Activated T-helper 17 cell treated with anti-CD3 and anti-CD28 coated beads, Interleukin-2, amount 50 U/mL, for 72 hours (primary cell): ENCODE measurements around the gene FBXW5. TPM values are rescaled to one million over a fixed set of nuclear protein-coding genes. Genes with fewer than 3 reads are reported as not detected.

Experiments
- ATAC-seq: fragments of 150-1000 bp; cut with Tn5 transposase; replicated peaks from 2 replicates; pipeline ENCODE4 v1.10.0; 2021; ENCODE audit warnings: mild to moderate bottlenecking, moderate library complexity
- H3K27ac Mint-ChIP-seq: one replicate; pipeline ENCODE4 v1.8.0; 2022; ENCODE audit warnings: mixed read lengths
- H3K27me3 Mint-ChIP-seq: one replicate; pipeline ENCODE4 v1.8.0; 2022; ENCODE audit warnings: mixed read lengths
- H3K36me3 Mint-ChIP-seq: one replicate; pipeline ENCODE4 v1.8.0; 2022; ENCODE audit warnings: low read depth, mild to moderate bottlenecking, mixed read lengths
- H3K4me1 Mint-ChIP-seq: one replicate; pipeline ENCODE4 v1.8.0; 2022; ENCODE audit warnings: mixed read lengths
- H3K4me3 Mint-ChIP-seq: one replicate; pipeline ENCODE4 v1.8.0; 2022; ENCODE audit warnings: mild to moderate bottlenecking, mixed read lengths
- H3K9me3 Mint-ChIP-seq: one replicate; pipeline ENCODE4 v1.8.0; 2022; ENCODE audit warnings: mixed read lengths
- total RNA-seq, 2 donors: library from RNA; stranded (reverse); gene quantifications; one replicate each; pipeline ENCODE4 v1.2.3, GENCODE V29; 2022

FBXW5 gene
- total RNA-seq, 2 donors from 2014 or later, result 91.0 to 99.2 TPM

DNA sequence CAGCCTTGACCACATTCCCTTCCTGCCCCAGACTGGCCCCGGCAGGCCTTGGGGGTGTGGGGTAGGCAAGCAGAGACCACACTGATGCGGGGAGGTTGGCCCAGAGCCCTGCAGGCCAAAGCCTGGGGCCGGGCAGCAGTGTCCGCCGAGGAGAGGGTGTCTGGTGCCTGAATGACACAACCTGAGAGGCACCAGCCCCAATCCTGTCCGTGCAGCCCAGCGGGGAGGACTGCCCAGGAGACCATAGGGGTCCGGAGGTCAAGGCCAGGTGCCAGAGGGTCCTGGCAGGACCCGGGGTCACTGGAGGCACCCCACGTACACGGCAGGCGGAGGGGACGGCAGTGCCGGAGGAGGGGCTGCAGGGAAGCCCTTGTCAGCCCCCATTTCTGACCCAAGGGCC is 27.2 kb upstream of the FBXW5 start:
- H3K27me3 Mint-ChIP-seq, result no peaks in the 10 kb centered on the region
- no peak overlapping the region for H3K4me3 Mint-ChIP-seq
- no peaks in the 10 kb centered on the region for H3K4me1 Mint-ChIP-seq
- H3K36me3 Mint-ChIP-seq, result no peaks in the 10 kb centered on the region
- no peak overlapping the region for H3K27ac Mint-ChIP-seq
- no peak for ATAC-seq
- H3K9me3 Mint-ChIP-seq, result no peaks in the 10 kb centered on the region

DNA sequence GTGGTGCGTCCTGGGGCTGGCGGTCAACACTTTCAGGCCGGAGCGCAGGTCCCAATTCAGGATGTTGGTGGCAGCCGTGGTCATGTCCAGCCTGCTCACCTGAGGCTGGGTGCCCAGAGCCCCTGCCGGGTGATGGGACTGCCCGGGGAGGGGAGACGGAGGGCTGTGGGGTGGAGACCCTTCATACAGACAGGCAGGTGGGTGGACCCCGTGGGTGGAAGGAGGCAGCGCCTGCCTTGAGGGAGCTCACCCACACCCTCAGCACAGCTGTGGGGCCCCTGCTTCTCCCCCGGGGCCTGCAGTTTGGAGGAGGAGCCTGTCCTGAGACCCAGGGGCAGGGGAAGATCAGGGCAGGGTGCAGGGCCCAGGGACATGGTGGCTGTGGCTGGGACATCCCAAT is 25.8 kb upstream of the FBXW5 start:
- Mint-ChIP-seq H3K27me3 (no peaks in the 10 kb centered on the region), H3K4me1 (peaks cover 7% of the 10 kb centered on the region), H3K9me3 (no peaks in the 10 kb centered on the region), H3K36me3 (no peaks in the 10 kb centered on the region), H3K27ac (no peak overlapping the region), H3K4me3 (no peak overlapping the region)
- no peak for ATAC-seq

DNA sequence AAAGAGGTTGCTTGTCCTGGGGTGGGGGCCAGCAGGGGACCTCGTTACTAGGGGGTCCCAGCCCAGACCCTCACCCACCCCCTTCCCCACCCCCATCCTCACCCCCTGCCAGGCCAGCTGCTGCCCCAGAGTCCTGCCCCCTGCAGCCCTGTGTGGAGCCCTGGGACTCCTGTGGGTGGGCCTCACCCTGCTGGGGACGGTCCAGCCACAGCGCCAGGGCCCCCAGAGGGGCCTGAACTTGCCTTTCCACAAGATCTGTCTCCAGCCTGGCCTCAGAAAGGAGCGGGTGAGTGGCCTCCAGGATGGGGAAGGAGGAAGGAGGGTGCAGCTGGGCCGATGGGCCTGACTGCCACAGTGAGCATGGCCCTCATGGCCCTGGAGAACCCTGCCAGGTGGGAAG is 25.2 kb upstream of the FBXW5 start:
- Mint-ChIP-seq H3K27ac (no peak overlapping the region), H3K4me1 (peaks cover 7% of the 10 kb centered on the region), H3K36me3 (no peaks in the 10 kb centered on the region), H3K4me3 (no peak overlapping the region), H3K27me3 (no peaks in the 10 kb centered on the region), H3K9me3 (no peaks in the 10 kb centered on the region)
- no peak for ATAC-seq

DNA sequence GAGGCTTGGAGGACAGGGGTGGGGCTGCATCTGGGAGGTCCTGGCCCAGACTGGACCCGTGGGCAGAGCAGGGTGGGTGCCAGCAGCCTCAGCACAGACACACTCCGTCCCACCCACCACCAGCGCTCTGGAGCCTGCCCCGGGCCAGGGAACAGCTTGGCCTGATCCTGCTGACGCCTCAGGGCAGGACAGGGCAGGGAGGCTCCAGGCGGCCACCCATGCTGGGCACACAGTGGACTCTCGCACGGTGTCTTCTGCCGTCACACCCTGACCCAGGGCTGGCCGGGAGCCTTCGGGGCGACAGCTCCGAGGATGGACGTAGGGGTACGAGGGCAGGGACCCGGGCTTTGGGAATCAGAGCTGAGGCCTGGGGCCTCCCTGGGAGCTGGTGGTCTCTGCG is 24.6 kb upstream of the FBXW5 start:
- H3K4me3 Mint-ChIP-seq, result no peak overlapping the region
- no peak overlapping the region for H3K27ac Mint-ChIP-seq
- no peaks in the 10 kb centered on the region for H3K9me3 Mint-ChIP-seq
- no peak for ATAC-seq
- H3K27me3 Mint-ChIP-seq, result no peaks in the 10 kb centered on the region
- no peaks in the 10 kb centered on the region for H3K36me3 Mint-ChIP-seq
- H3K4me1 Mint-ChIP-seq, result peaks cover 7% of the 10 kb centered on the region

DNA sequence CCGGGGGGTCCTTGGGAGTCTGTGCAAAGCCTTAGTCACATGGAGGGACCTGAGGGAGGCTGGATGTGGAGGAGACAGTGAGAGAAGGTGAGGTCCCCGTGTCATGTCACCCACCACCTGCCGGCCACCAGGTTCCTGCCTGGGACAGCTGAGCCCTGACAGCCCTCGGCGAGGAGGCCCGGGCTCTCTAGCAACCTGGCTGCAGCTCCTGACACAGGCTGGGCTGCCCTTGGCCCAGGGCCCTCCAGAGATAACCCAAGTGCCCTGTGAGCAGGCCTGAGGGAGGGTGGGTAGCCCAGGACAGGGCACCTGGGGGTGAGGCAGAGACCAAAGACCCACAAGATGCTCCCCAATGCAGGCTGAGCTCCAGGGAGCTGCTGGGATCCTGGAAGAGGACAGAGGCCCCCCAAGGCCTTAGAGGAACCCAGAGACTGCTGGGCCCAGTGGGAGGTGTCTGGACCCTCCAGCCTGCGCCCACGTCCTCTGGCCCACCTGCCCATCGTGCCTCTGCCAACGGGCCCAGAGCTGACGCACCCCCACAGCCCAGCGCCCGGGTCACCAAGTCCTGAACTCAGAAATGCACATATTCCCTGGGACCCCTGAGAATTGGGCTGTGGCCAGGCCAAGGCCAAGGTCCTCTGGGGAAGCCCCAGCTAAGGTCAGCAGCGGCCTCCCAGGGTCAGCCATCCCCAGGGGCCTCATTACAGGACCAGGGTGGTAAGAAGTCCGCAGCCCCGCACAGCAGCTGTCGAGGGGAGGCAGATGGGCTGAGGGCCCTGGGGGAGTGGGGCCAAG is 24.0 kb upstream of the FBXW5 start:
- Mint-ChIP-seq H3K4me1 (peaks cover 7% of the 10 kb centered on the region), H3K27me3 (no peaks in the 10 kb centered on the region), H3K36me3 (no peaks in the 10 kb centered on the region), H3K4me3 (no peak overlapping the region), H3K27ac (no peak overlapping the region), H3K9me3 (no peaks in the 10 kb centered on the region)
- no peak for ATAC-seq

DNA sequence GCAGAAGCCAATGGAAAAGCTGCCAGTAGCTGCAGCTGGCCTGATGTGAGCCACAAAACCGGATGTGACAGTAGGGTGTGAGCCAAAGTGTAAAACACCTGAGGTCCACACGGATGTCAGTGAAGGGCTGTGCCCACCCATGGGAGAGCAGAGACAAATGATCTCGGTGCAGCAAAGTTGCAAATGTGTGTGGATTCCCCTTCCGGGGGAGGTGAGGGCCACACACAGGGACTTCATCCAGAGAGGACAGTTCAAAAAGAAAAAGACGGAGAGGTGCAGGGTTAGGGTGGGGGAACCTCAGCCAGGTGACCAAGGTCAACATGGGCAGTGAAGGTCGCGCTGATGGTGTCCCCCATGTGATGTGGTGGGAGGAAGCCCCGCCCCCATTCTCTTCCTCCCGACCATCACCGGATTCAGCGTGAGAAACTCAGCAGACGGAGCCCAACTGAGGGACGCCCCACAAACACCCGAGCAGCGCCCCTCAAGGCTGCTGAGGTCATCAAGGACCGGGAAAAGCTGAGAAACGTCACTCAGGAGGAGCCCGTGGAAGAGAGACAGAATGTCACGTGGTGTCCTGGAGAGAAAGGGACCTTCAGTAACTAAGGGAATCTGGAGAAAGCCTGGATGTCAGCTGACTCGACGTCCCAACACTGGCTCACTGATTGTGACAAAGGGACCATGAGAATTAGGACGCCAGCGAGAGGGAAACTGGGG is 21.4 kb upstream of the FBXW5 start:
- peak overlapping the region; percentile 76 for H3K27ac Mint-ChIP-seq
- H3K4me1 Mint-ChIP-seq, result peaks cover 7% of the 10 kb centered on the region
- ATAC-seq, result peak; percentile 64
- no peaks in the 10 kb centered on the region for H3K27me3 Mint-ChIP-seq
- H3K4me3 Mint-ChIP-seq, result peak overlapping the region; percentile 82
- no peaks in the 10 kb centered on the region for H3K36me3 Mint-ChIP-seq
- H3K9me3 Mint-ChIP-seq, result no peaks in the 10 kb centered on the region

DNA sequence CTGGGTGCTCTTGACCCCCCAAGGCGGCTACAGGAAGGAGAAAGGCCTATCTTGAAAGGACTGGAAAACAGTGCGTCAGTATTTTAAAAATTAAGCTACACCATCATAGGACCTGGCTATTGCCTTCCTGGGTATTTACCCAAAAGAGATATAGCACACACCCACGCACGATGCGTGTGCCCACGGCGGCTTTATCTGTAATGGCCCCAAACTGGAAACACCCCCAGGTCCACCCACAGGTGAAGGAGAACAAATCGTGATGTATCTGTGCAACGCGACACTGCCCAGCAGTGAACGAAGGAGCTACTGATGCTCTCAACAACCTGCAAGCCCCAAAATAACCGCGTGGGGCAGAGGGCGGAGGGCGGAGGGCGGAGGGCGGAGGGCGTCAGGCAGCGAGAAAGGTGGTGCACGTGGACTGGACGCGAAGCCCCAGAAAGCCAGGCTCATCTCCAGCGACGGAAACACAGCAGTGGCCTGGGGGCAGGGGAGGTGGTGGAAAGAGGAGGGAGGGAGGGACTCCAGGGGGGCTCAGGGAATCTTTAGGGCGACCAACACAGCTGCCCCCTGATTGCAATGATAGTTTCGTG is 20.4 kb upstream of the FBXW5 start:
- Mint-ChIP-seq H3K36me3 (no peaks in the 10 kb centered on the region), H3K4me1 (peaks cover 7% of the 10 kb centered on the region), H3K27ac (peak overlapping the region; percentile 44), H3K4me3 (peak overlapping the region; percentile 82), H3K27me3 (no peaks in the 10 kb centered on the region), H3K9me3 (no peaks in the 10 kb centered on the region)
- ATAC-seq, result no peak

DNA sequence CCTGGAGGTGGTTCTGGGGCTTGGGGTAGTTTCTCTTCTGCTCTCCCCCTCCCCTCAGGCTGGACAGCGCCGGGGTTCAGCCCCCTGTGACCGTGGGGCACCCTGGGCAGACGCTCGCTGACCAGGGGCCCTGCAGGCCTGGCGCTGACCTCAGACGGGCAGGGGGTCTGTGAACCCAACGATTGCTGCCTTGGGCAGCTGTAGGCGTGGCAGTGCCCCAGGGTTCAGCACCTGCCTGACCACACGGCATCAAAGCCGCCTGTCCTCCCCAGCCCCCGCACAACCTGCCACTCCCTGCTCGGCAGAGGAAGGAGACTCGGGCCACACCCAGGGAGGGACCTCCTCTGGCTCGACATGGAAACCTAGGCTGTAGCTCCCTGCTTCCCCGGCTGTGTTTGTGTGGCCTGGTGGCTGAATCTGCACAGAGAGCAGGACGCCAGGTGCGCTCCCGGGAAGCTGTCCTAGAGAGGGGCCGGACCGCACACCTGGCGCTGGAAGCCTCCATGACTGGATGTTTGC is 19.7 kb upstream of the FBXW5 start:
- Mint-ChIP-seq H3K27ac (peak overlapping the region; percentile 44), H3K27me3 (no peaks in the 10 kb centered on the region), H3K36me3 (no peaks in the 10 kb centered on the region), H3K4me1 (peaks cover 7% of the 10 kb centered on the region), H3K4me3 (peak overlapping the region; percentile 24), H3K9me3 (no peaks in the 10 kb centered on the region)
- ATAC-seq, result no peak

DNA sequence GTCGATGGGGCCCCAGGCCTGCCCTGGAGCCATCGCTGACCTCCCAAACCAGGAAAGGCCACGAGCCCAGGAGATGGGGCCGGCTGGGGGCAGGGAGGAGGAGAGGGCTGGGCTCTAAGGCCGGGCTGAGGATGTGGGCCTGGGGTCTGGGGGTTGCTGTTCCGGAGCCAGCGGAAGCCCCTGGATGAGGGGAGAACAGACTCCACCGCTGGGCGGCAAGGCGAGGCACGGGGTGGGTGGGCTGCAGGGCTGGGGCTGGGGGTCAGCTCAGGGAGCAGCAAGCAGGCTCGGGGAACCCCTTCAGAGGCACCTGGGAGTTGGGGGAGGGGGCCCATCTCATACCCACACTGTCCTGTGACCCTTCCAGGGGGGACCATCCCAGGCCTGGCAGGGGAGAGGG is 19.2 kb upstream of the FBXW5 start:
- H3K4me3 Mint-ChIP-seq, result no peak overlapping the region
- no peak overlapping the region for H3K27ac Mint-ChIP-seq
- ATAC-seq, result no peak
- H3K9me3 Mint-ChIP-seq, result no peaks in the 10 kb centered on the region
- peaks cover 7% of the 10 kb centered on the region for H3K4me1 Mint-ChIP-seq
- no peaks in the 10 kb centered on the region for H3K27me3 Mint-ChIP-seq
- no peaks in the 10 kb centered on the region for H3K36me3 Mint-ChIP-seq

DNA sequence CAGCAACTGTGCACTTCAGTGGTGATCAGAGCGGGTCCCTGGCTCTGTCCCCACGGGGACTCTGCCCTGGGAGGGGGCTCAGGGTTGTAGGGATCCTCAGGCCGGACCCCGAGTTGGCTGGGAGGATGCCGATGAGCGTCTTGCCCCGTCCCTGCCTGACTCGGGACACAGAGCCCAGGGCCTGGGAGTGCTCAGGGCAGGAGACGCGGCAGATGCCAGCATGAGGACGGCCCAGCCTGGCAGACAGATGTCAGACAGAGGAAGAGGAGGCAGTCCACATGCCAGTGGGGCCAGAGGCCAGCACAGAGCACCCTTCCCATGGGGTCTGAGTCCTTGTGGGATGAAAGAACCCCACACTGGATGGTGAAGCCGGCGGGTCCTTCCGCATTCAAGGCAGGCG is 18.8 kb upstream of the FBXW5 start:
- Mint-ChIP-seq H3K27ac (peak overlapping the region; percentile 50), H3K4me3 (no peak overlapping the region), H3K36me3 (no peaks in the 10 kb centered on the region), H3K9me3 (no peaks in the 10 kb centered on the region), H3K4me1 (peaks cover 7% of the 10 kb centered on the region), H3K27me3 (no peaks in the 10 kb centered on the region)
- ATAC-seq, result no peak

DNA sequence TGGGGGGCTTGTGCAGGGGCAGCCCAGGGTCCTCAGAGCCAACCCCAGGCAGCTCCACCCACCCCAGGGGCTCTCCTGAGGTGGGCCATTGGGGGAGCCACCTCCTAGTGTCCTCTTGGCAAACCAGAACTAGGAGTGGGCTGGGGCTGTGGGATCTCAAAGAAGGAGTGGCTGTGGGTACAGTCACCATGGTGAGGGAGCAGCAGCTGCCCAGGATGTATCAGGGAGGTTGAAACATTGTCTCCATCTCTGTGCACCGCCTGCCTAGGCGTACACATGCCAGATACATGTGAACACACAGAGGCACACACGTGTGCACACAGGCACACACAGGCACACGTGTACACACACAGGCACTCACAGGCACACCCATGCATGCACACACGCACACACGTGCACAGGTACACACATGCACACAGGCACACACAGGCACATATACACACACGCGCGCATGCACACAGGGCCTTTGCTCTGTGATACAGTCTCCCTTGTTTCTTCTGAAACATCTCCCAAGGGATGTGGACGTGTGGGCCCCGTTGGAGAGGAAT is 18.2 kb upstream of the FBXW5 start:
- Mint-ChIP-seq H3K4me1 (peaks cover 7% of the 10 kb centered on the region), H3K36me3 (no peaks in the 10 kb centered on the region), H3K9me3 (no peaks in the 10 kb centered on the region), H3K27me3 (no peaks in the 10 kb centered on the region), H3K4me3 (no peak overlapping the region), H3K27ac (peak overlapping the region; percentile 50)
- ATAC-seq, result peak; percentile 24

DNA sequence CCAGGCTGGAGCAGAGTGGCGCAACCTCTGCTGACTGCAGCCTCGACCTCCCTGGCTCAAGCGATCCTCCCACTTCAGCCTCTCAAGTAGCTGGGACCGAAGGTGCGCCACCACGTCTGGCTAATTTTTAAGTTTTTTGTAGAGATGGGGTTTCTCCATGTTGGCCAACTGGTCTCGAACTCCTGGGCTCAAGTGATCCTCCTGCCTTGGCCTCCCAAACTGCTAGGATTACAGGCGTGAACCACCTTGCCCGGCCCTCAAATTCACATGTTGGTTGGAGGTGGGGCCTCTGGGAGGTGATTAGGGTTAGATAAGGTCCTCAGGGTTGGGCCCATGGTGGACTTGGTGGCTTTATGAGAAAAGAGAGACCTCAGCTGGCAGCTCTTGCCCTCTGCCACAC is 17.6 kb upstream of the FBXW5 start:
- no peak overlapping the region for H3K27ac Mint-ChIP-seq
- H3K4me3 Mint-ChIP-seq, result no peak overlapping the region
- no peak for ATAC-seq
- H3K4me1 Mint-ChIP-seq, result peaks cover 7% of the 10 kb centered on the region
- no peaks in the 10 kb centered on the region for H3K27me3 Mint-ChIP-seq
- no peaks in the 10 kb centered on the region for H3K9me3 Mint-ChIP-seq
- H3K36me3 Mint-ChIP-seq, result no peaks in the 10 kb centered on the region

DNA sequence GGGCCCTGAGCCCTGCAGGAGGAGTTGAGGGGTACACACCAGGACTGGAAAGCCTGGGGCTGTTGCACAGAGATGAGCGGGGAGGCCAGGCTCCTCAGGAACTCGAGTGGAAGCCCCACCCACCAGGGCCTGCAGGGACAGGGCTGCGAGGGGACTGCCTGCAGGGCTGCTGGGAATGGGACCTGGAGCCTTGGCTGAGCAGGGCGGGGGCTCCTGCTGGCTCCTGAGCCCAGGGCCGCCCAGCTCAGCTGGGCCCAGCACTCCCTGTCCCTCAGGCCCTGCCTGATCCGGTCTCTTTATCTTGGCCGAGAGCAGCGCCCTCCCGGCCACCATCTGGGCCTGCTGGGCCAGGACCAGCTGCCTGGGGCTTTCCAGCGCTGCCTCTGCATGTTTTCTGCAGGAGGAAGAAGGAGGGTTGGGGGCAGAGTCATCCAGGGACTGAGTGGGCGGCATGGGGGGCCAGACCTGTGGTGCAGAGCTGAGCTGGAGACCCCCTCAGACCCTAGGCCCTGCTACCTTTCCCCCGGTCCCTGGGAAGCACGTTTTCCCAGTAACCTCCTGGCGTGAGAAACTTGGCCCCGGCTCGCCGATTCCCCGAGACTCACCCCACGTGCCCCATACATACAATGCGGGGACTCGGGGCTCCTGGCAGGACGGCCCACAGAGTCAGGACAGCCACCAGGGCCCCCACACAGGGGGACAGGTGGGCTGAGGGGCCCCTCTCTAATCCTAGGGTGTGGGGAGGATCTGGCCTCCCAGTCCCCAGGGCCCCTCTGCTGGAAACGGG is 16.9 kb upstream of the FBXW5 start:
- H3K36me3 Mint-ChIP-seq, result no peaks in the 10 kb centered on the region
- no peak overlapping the region for H3K27ac Mint-ChIP-seq
- H3K9me3 Mint-ChIP-seq, result peaks cover 4% of the 10 kb centered on the region
- peaks cover 12% of the 10 kb centered on the region for H3K4me1 Mint-ChIP-seq
- H3K4me3 Mint-ChIP-seq, result no peak overlapping the region
- no peak for ATAC-seq
- H3K27me3 Mint-ChIP-seq, result no peaks in the 10 kb centered on the region

DNA sequence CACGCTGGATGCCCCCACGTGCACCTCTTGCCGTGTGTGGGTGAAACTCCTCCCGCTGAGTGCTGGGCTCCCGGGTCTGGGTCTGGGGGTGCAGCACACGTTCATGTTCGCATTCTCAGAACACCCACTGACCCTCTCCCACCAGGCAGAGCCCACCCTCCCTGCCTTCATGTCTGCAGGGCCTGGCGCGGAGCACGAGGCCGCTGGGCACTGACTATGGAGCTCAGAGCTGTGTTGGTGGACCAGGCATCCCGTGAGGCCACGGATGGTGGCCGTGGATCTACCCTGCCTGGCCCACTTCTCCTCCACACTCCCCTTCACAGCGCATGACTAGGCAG is 16.4 kb upstream of the FBXW5 start:
- no peaks in the 10 kb centered on the region for H3K27me3 Mint-ChIP-seq
- no peak overlapping the region for H3K27ac Mint-ChIP-seq
- H3K36me3 Mint-ChIP-seq, result no peaks in the 10 kb centered on the region
- no peak overlapping the region for H3K4me3 Mint-ChIP-seq
- ATAC-seq, result no peak
- H3K4me1 Mint-ChIP-seq, result peaks cover 13% of the 10 kb centered on the region
- H3K9me3 Mint-ChIP-seq, result peaks cover 8% of the 10 kb centered on the region
